HL-60 (cell line): Measurements from ENCODE around the gene METRN.
A peak's percentile ranks its signal among the peaks of the same experiment; 100 is the strongest.

Source experiments
- DNase-seq, 2 experiments: peaks; one replicate each; pipeline ENCODE4 v3.0.0-alpha.2; 2010 to 2020; ENCODE audit warnings: low read depth in 1 of 2, low spot score in 1 of 2
- H3K27ac ChIP-seq: fragments of 250-450 bp; sonication (Bioruptor Pico); replicated peaks from 2 replicates; pipeline ENCODE4 v1.5.1; 2020; ENCODE audit warnings: mild to moderate bottlenecking, moderate library complexity
- H3K27me3 ChIP-seq: fragments of 250-450 bp; sonication (Bioruptor Pico); 2 replicates; pipeline ENCODE4 v1.5.1; 2021; ENCODE audit warnings: mild to moderate bottlenecking, moderate library complexity; ENCODE audit not compliant: insufficient read depth, poor library complexity, severe bottlenecking
- H3K4me3 ChIP-seq: replicated peaks from 2 replicates; pipeline ENCODE4 v1.5.1; 2011; ENCODE audit warnings: mild to moderate bottlenecking, control low read depth, low read length; ENCODE audit not compliant: insufficient read depth
- CTCF ChIP-seq: IDR thresholded peaks from one replicate; pipeline ENCODE4 v1.5.1; 2011; ENCODE audit warnings: low read length, control low read depth, inconsistent platforms; ENCODE audit not compliant: insufficient read depth
- GABPA ChIP-seq: IDR thresholded peaks from 2 replicates; pipeline ENCODE4 v1.6.1; 2012; ENCODE audit warnings: low read depth
- POLR2AphosphoS5 ChIP-seq: IDR thresholded peaks from 2 replicates; pipeline ENCODE4 v1.6.1; 2012; ENCODE audit warnings: low read depth
- REST ChIP-seq: IDR thresholded peaks from 2 replicates; pipeline ENCODE4 v1.6.1; 2012; ENCODE audit warnings: low read depth; ENCODE audit not compliant: insufficient replicate concordance
- SPI1 ChIP-seq: IDR thresholded peaks from 2 replicates; pipeline ENCODE4 v1.6.1; 2012; ENCODE audit warnings: low read depth, mild to moderate bottlenecking, borderline replicate concordance

METRN gene

GRCh38 chr16:672851-673250 is 42.1 kb upstream of the METRN start:
- no peak for TF ChIP-seq GABPA
- TF ChIP-seq CTCF, result no peak
- TF ChIP-seq REST, result no peak
- TF ChIP-seq SPI1, result no peak
- no peak for TF ChIP-seq POLR2AphosphoS5
- H3K27me3 ChIP-seq, result no peaks in the 10 kb centered on the region
- no peak for DNase-seq
- H3K4me3 ChIP-seq, result no peak overlapping the region
- no peak overlapping the region for H3K27ac ChIP-seq

- TF ChIP-seq GABPA (no peak), POLR2AphosphoS5 (no peak), CTCF (no peak), SPI1 (no peak), REST (no peak)
- Histone ChIP-seq H3K27ac (no peak overlapping the region), H3K27me3 (no peaks in the 10 kb centered on the region)
Observed at GRCh38 chr16:673399-673991, 41.4 kb upstream of the METRN start.

GRCh38 chr16:674214-674881 is 40.6 kb upstream of the METRN start:
- Histone ChIP-seq H3K27me3 (no peaks in the 10 kb centered on the region), H3K27ac (no peak overlapping the region), H3K4me3 (no peak overlapping the region)
- no peak for DNase-seq
- 0 out of 2 replicates have a peak, but pooled peaks have one; percentile 7 for TF ChIP-seq POLR2AphosphoS5
- no peak for TF ChIP-seq REST
- no peak for TF ChIP-seq GABPA

More at GRCh38 chr16:673399-673991, 41.4 kb upstream of the METRN start:
- no peak overlapping the region for H3K4me3 ChIP-seq
- DNase-seq, result no peak
